Astrocyte of the spinal cord (primary cell): Measurements from ENCODE around the gene ST3GAL5.

Experiments used
- DNase-seq: peaks from one replicate; pipeline ENCODE4 v3.0.0; 2011; ENCODE audit warnings: low read depth, low spot score
- H3K4me3 ChIP-seq: 2 replicates; pipeline ENCODE4 v1.5.1; 2011; ENCODE audit warnings: low read depth, mild to moderate bottlenecking, low read length, moderate library complexity
- CTCF ChIP-seq: IDR thresholded peaks from 2 replicates; pipeline ENCODE4 v1.5.1; 2012; ENCODE audit warnings: low read depth, mild to moderate bottlenecking, low read length, inconsistent platforms
- in situ Hi-C: cut with HindIII; loops from 2 replicates; pipeline ENCODE4 v1.10.0; 2017; ENCODE audit warnings: low sequenced_read_pairs

ST3GAL5 gene

GRCh38 chr2:85915606-85916303, 27.0 kb upstream of the ST3GAL5 start:
- DNase-seq, result no peak
- TF ChIP-seq CTCF, result no peak
- H3K4me3 ChIP-seq, result no peak overlapping the region
- in situ Hi-C loops, result no loop called here

GRCh38 chr2:85914922-85915321, 26.1 kb upstream of the ST3GAL5 start:
- in situ Hi-C loops, result no loop called here
- no peak for TF ChIP-seq CTCF
- H3K4me3 ChIP-seq, result no peak overlapping the region
- no peak for DNase-seq

- TF ChIP-seq CTCF, result no peak
- H3K4me3 ChIP-seq, result no peak overlapping the region
- in situ Hi-C loops, result no loop called here
- peak; percentile 32 for DNase-seq
Measured at GRCh38 chr2:85913884-85914881, 25.4 kb upstream of the ST3GAL5 start.

- peak; percentile 59 for DNase-seq
Measured at GRCh38 chr2:85911814-85912692, 23.3 kb upstream of the ST3GAL5 start.

GRCh38 chr2:85911097-85911496, 22.3 kb upstream of the ST3GAL5 start:
- in situ Hi-C loops, result no loop called here
- no peak for DNase-seq
- TF ChIP-seq CTCF, result no peak
- no peak overlapping the region for H3K4me3 ChIP-seq

More at GRCh38 chr2:85911814-85912692, 23.3 kb upstream of the ST3GAL5 start:
- in situ Hi-C loops, result no loop called here
- H3K4me3 ChIP-seq, result no peak overlapping the region
- no peak for TF ChIP-seq CTCF

- TF ChIP-seq CTCF, result no peak
- H3K4me3 ChIP-seq, result no peak overlapping the region
- in situ Hi-C loops, result no loop called here
- no peak for DNase-seq
Measured at GRCh38 chr2:85909005-85909404, 20.2 kb upstream of the ST3GAL5 start.
